Peyer's patch (tissue), 4 donors: ENCODE data around the gene ASPHD2. TPM values are rescaled to one million over a fixed set of nuclear protein-coding genes. Genes with fewer than 3 reads are reported as not detected.
A peak's percentile ranks its signal among the peaks of the same experiment; 100 is the strongest.

ENCODE experiments used
- DNase-seq, 3 donors: peaks; one replicate each; pipeline ENCODE4 v3.0.0-alpha.2; 2017 to 2019
- H3K27ac ChIP-seq, 4 donors: fragments of 200-600 bp; sonication (generic); one replicate each; pipeline ENCODE4 v1.5.1; 2016 to 2019
- H3K27me3 ChIP-seq, 2 donors: fragments of 200-600 bp; sonication (generic); one replicate each; pipeline ENCODE4 v1.5.1; 2019
- H3K36me3 ChIP-seq, 3 donors: fragments of 200-600 bp; sonication (generic); one replicate each; pipeline ENCODE4 v1.5.1; 2016 to 2019
- H3K4me1 ChIP-seq, 4 donors: fragments of 200-600 bp; sonication (generic); one replicate each; pipeline ENCODE4 v1.5.1; 2016 to 2019
- H3K4me3 ChIP-seq, 4 donors: fragments of 200-600 bp; sonication (generic); 1 replicate in 3 of 4; 2 replicates in 1 of 4; pipeline ENCODE4 v1.5.1; 2016 to 2019; ENCODE audit warnings: mild to moderate bottlenecking in 1 of 4
- H3K9me3 ChIP-seq, 4 donors: fragments of 200-600 bp; sonication (generic); one replicate each; pipeline ENCODE4 v1.5.1; 2016 to 2019; ENCODE audit warnings: mild to moderate bottlenecking in 1 of 4
- POLR2A ChIP-seq, 2 donors: fragments of 450-650 bp; IDR thresholded peaks; one replicate each; pipeline ENCODE4 v1.5.1; 2017; ENCODE audit warnings: antibody characterized with exemption in 2 of 2, mild to moderate bottlenecking in 2 of 2, moderate library complexity in 2 of 2
- total RNA-seq, 4 donors: library from RNA; depleted of rRNA; stranded (reverse); fragments of >200 nt; gene quantifications; one replicate each; pipeline ENCODE4 v1.1.0, GENCODE V29; 2016
- TF ChIP-seq, protein P1 (sequence below), 6 experiments: fragments of 450-650 bp in 4 of 6; fragments of 200-600 bp in 2 of 6; sonication (generic) in 1 of 6; IDR thresholded peaks; one replicate each; pipeline ENCODE4 v1.5.1; 2017 to 2019; ENCODE audit warnings: antibody characterized with exemption in 6 of 6, mild to moderate bottlenecking in 3 of 6, moderate library complexity in 1 of 6

ASPHD2 gene
- total RNA-seq, 4 donors from 2014 or later: 0.95 to 6.6 (median 1.4) TPM

- DNase-seq: no peak
- H3K36me3 ChIP-seq: peaks cover 0 to 70% (median 0%) of the 10 kb centered on the region in 3 donors
- no peaks in the 10 kb centered on the region for H3K9me3 ChIP-seq
- no peaks in the 10 kb centered on the region for H3K27me3 ChIP-seq
- H3K4me1 ChIP-seq: peaks cover 0 to 6% (median 0%) of the 10 kb centered on the region in 4 donors
- H3K27ac ChIP-seq: peak overlapping the region in 1 of 4 donors; percentile 25
- TF ChIP-seq, protein P1, sequence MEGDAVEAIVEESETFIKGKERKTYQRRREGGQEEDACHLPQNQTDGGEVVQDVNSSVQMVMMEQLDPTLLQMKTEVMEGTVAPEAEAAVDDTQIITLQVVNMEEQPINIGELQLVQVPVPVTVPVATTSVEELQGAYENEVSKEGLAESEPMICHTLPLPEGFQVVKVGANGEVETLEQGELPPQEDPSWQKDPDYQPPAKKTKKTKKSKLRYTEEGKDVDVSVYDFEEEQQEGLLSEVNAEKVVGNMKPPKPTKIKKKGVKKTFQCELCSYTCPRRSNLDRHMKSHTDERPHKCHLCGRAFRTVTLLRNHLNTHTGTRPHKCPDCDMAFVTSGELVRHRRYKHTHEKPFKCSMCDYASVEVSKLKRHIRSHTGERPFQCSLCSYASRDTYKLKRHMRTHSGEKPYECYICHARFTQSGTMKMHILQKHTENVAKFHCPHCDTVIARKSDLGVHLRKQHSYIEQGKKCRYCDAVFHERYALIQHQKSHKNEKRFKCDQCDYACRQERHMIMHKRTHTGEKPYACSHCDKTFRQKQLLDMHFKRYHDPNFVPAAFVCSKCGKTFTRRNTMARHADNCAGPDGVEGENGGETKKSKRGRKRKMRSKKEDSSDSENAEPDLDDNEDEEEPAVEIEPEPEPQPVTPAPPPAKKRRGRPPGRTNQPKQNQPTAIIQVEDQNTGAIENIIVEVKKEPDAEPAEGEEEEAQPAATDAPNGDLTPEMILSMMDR (IDR thresholded peaks at IDR 0.05): no peak
- no peak for TF ChIP-seq POLR2A (IDR thresholded peaks at IDR 0.05)
- no peak overlapping the region for H3K4me3 ChIP-seq
Observed at GRCh38 chr22:26463688-26464087, 34.6 kb downstream of the ASPHD2 start.

DNA sequence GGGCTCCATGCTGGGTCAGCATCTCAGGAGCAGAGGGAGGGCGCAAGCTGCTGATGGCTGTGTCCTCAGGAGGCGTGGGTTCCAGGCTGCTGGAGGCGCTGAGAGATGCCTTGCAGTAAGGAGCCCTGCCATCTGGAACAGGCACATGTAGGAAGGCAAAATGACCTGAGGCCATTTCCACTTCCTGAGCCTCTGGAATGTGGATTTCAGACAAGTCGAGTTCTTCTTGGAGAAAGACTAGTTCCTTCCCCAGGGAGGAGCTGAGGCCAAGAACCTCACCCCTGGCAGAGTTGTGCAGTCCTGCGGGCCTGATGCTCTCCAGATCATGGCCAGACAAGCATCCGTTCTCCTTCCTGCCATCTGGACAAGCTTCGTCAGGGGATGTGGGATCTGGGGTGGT is 35.3 kb downstream of the ASPHD2 start:
- H3K27ac ChIP-seq: no peak overlapping the region
- H3K4me1 ChIP-seq: peaks cover 0 to 6% (median 0%) of the 10 kb centered on the region in 4 donors
- H3K27me3 ChIP-seq: no peaks in the 10 kb centered on the region
- DNase-seq: no peak
- no peak overlapping the region for H3K4me3 ChIP-seq
- peaks cover 0 to 71% (median 0%) of the 10 kb centered on the region in 3 donors for H3K36me3 ChIP-seq
- TF ChIP-seq, protein P1 (IDR thresholded peaks at IDR 0.05): no peak
- no peak for TF ChIP-seq POLR2A (IDR thresholded peaks at IDR 0.05)
- no peaks in the 10 kb centered on the region for H3K9me3 ChIP-seq

DNA sequence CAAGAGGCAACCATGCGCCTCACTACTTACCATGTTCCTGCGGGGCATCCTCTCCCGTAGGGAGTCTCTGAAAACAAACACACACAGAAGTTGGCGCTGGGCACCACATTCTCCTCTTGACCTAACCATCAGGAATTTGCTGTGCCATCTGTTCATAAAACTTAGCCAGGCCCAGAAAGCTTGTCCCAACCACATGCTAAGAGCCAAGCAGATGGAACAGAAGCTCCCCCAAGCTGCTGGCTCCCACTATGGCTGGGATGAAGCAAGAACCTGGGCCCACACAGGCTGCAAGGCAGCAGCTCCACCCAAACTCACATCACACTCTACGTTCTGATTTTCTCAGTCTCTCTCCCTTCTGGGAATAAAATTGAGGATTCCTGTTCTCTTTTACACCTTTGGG is 37.1 kb downstream of the ASPHD2 start:
- peaks cover 0 to 89% (median 0%) of the 10 kb centered on the region in 3 donors for H3K36me3 ChIP-seq
- no peak overlapping the region for H3K4me3 ChIP-seq
- H3K9me3 ChIP-seq: no peaks in the 10 kb centered on the region
- no peaks in the 10 kb centered on the region for H3K27me3 ChIP-seq
- no peak for DNase-seq
- no peak overlapping the region for H3K27ac ChIP-seq
- TF ChIP-seq, protein P1 (IDR thresholded peaks at IDR 0.05): no peak
- TF ChIP-seq POLR2A (IDR thresholded peaks at IDR 0.05): no peak
- peaks cover 0 to 6% (median 0%) of the 10 kb centered on the region in 4 donors for H3K4me1 ChIP-seq

DNA sequence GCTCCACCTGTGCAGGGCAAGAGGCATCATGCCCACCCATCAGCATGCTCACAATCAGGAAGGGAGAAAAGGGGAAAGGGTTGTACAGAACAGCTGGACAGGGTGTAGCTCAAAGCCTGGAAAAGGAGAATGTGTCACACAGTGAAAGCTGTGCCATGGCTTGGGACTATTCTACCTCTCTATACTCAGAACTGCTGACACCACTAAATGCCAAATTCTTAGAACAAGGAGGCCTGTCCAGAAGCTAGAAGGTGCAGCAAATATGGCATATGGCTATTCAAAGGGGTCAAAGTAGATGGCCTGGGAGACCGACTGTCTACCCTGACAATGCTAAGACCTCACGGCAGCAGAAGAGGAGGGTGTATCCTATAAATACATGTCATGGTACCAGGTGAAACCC is 41.7 kb downstream of the ASPHD2 start:
- no peak for DNase-seq
- Histone ChIP-seq H3K27ac (no peak overlapping the region), H3K4me3 (no peak overlapping the region), H3K27me3 (no peaks in the 10 kb centered on the region), H3K9me3 (no peaks in the 10 kb centered on the region), H3K4me1 (no peaks in the 10 kb centered on the region), H3K36me3 (peaks cover 0 to 95% (median 3%) of the 10 kb centered on the region in 3 donors)
- no peak for TF ChIP-seq POLR2A (IDR thresholded peaks at IDR 0.05)
- TF ChIP-seq, protein P1 (IDR thresholded peaks at IDR 0.05): no peak

DNA sequence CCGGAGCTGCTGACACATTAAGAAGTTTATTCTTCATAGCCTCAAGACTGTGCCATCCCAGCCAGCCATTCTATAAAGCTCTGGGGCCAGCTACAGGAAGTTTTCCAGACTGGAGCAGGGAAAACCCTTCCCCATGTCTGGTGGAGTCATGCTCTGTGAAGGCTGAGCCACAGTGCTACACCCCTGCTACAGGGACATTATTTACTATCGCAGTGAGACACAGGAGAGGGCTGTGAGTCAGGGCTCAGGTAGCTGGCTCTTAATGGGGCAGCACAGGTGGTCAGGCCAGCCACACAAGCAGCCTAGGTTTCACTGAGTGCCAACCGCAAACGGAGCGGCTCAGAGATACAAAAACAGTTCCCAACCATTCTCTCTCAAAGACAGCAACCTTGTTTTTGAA is 42.5 kb downstream of the ASPHD2 start:
- TF ChIP-seq POLR2A (IDR thresholded peaks at IDR 0.05): no peak
- TF ChIP-seq, protein P1 (IDR thresholded peaks at IDR 0.05): no peak
- Histone ChIP-seq H3K27ac (no peak overlapping the region), H3K9me3 (no peaks in the 10 kb centered on the region), H3K36me3 (peaks cover 0 to 94% (median 3%) of the 10 kb centered on the region in 3 donors), H3K4me1 (no peaks in the 10 kb centered on the region), H3K27me3 (no peaks in the 10 kb centered on the region), H3K4me3 (no peak overlapping the region)
- no peak for DNase-seq

- Histone ChIP-seq H3K4me3 (no peak overlapping the region), H3K9me3 (no peaks in the 10 kb centered on the region), H3K36me3 (peaks cover 0 to 79% (median 3%) of the 10 kb centered on the region in 3 donors), H3K4me1 (peaks cover 0 to 9% (median 2%) of the 10 kb centered on the region in 4 donors), H3K27ac (no peak overlapping the region), H3K27me3 (no peaks in the 10 kb centered on the region)
- no peak for DNase-seq
- no peak for TF ChIP-seq POLR2A (IDR thresholded peaks at IDR 0.05)
- TF ChIP-seq, protein P1 (IDR thresholded peaks at IDR 0.05): no peak
Observed at GRCh38 chr22:26474682-26475081, 45.6 kb downstream of the ASPHD2 start.
